GM13976 (cell line): ENCODE results near the gene TMEFF2.

Experiments
- DNase-seq: peaks from one replicate; pipeline ENCODE4 v3.0.0; 2012; ENCODE audit warnings: low spot score
- CTCF ChIP-seq: IDR thresholded peaks from 2 replicates; pipeline ENCODE4 v1.5.1; 2012; ENCODE audit warnings: borderline replicate concordance, mild to moderate bottlenecking; ENCODE audit not compliant: insufficient read depth; ENCODE audit errors: extremely low read depth, missing control alignments, control extremely low read depth
- in situ Hi-C: fragments of 300-500 bp; cut with MboI; formaldehyde crosslinking; loops from one replicate; pipeline ENCODE4 v1.12.0; 2022; ENCODE audit warnings: low sequenced_read_pairs, mixed read lengths, inconsistent platforms; ENCODE audit not compliant: unreplicated experiment

TMEFF2 gene

GRCh38 chr2:192194866-192195547 is at the start of gene TMEFF2:
Gene TMEFF2, minus strand, starts transcription at chr2:192194933. Its CDS starts 409 bp downstream, at chr2:192194524.
- peak; percentile 70 for DNase-seq
- in situ Hi-C loops, result no loop called here
- no peak for TF ChIP-seq CTCF

GRCh38 chr2:192243488-192243887 is 48.8 kb upstream of the TMEFF2 start:
- no peak for TF ChIP-seq CTCF
- in situ Hi-C loops, result no loop called here
- no peak for DNase-seq

- TF ChIP-seq CTCF, result no peak
- in situ Hi-C loops, result no loop called here
Observed at GRCh38 chr2:192236136-192236535, 41.4 kb upstream of the TMEFF2 start.

GRCh38 chr2:192230889-192231453 is 36.2 kb upstream of the TMEFF2 start:
- in situ Hi-C loops, result no loop called here
- TF ChIP-seq CTCF, result no peak
- no peak for DNase-seq

More at GRCh38 chr2:192236136-192236535, 41.4 kb upstream of the TMEFF2 start:
- DNase-seq, result no peak

- no peak for TF ChIP-seq CTCF
- DNase-seq, result no peak
- in situ Hi-C loops, result no loop called here
Observed at GRCh38 chr2:192228685-192229084, 34.0 kb upstream of the TMEFF2 start.

- no peak for DNase-seq
- TF ChIP-seq CTCF, result no peak
- in situ Hi-C loops, result no loop called here
Observed at GRCh38 chr2:192218970-192219369, 24.2 kb upstream of the TMEFF2 start.
